ENCODE results near the gene EIF4EBP3.

DNA sequence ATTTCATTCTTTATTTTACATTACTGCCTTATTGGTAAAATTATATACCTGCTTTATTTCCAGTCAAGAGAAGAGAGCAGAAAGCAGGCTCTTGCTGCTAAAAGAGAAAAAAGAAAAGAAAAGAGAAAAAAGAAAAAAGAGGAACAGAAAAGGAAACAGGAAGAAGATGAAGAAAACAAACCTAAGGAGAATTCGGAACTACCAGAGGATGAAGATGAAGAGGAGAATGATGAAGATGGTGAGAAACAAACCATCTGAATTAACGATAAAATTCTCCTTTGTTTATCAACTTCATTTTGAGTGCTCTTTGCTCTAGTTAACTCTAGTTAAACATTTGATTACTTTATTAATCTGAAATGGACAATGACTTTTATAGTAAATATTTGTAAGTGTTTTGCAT lies 23.5 kb upstream of the EIF4EBP3 start:
- TF ChIP-seq, protein P1, sequence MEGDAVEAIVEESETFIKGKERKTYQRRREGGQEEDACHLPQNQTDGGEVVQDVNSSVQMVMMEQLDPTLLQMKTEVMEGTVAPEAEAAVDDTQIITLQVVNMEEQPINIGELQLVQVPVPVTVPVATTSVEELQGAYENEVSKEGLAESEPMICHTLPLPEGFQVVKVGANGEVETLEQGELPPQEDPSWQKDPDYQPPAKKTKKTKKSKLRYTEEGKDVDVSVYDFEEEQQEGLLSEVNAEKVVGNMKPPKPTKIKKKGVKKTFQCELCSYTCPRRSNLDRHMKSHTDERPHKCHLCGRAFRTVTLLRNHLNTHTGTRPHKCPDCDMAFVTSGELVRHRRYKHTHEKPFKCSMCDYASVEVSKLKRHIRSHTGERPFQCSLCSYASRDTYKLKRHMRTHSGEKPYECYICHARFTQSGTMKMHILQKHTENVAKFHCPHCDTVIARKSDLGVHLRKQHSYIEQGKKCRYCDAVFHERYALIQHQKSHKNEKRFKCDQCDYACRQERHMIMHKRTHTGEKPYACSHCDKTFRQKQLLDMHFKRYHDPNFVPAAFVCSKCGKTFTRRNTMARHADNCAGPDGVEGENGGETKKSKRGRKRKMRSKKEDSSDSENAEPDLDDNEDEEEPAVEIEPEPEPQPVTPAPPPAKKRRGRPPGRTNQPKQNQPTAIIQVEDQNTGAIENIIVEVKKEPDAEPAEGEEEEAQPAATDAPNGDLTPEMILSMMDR (IDR thresholded peaks at IDR 0.05), result no peak
- no peak for TF ChIP-seq EP300 (IDR thresholded peaks at IDR 0.05)
